ENCODE data around the gene PCSK6.

DNA sequence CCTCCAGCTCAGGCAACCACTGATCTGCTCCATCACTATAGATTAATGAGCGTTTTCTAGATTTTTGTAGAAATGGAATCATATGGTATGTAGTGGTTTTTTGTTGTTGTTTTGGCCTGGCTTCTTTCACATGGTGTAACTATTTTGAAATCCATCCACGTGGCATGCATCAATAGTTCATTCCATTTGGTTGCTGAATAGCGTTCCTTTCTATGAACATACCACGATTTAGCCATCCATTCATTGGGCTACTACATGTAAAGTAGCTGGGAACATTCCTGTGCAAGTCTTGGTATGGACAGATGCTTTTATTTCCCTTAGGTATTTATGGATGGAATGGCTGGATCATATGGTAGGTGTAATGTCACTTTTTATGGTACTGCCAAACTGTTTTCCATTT, 227.0 kb downstream of the PCSK6 start:
- TF ChIP-seq, protein P1, sequence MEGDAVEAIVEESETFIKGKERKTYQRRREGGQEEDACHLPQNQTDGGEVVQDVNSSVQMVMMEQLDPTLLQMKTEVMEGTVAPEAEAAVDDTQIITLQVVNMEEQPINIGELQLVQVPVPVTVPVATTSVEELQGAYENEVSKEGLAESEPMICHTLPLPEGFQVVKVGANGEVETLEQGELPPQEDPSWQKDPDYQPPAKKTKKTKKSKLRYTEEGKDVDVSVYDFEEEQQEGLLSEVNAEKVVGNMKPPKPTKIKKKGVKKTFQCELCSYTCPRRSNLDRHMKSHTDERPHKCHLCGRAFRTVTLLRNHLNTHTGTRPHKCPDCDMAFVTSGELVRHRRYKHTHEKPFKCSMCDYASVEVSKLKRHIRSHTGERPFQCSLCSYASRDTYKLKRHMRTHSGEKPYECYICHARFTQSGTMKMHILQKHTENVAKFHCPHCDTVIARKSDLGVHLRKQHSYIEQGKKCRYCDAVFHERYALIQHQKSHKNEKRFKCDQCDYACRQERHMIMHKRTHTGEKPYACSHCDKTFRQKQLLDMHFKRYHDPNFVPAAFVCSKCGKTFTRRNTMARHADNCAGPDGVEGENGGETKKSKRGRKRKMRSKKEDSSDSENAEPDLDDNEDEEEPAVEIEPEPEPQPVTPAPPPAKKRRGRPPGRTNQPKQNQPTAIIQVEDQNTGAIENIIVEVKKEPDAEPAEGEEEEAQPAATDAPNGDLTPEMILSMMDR (IDR thresholded peaks at IDR 0.05), result no peak
- no peak for TF ChIP-seq POLR2A (IDR thresholded peaks at IDR 0.05)
- no peak for TF ChIP-seq POLR2AphosphoS5 (IDR thresholded peaks at IDR 0.05)

Measured in sigmoid colon (tissue), 4 donors.